ENCODE measurements around the gene ROBO1.

Gene ROBO1

DNA sequence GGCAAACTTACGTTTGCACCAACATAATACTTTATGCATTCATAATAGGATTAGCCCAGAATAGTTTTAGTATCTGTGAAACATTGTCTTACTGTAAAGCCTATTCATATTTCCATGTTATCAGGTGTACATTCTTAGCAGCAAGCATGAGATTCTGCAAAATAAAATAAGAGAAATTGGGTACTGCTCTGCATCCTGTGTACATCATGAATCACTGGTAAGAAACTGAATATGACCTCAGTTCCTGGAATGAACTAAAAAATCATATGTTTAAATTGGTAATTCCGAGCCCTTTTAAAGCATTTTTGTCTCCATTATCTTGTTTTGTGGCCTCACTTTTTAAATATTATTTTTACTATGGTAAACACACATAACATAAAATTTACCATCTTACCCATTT lies 605.1 kb downstream of the ROBO1 start:
- DNase-seq (ENCODE audit: low read depth), result no peak

GRCh38 chr3:79161941-79162340 lies 605.9 kb downstream of the ROBO1 start:
- DNase-seq (ENCODE audit: low read depth), result no peak

- DNase-seq (ENCODE audit: low read depth), result no peak
Observed at GRCh38 chr3:79160421-79160820, 607.4 kb downstream of the ROBO1 start.

DNA sequence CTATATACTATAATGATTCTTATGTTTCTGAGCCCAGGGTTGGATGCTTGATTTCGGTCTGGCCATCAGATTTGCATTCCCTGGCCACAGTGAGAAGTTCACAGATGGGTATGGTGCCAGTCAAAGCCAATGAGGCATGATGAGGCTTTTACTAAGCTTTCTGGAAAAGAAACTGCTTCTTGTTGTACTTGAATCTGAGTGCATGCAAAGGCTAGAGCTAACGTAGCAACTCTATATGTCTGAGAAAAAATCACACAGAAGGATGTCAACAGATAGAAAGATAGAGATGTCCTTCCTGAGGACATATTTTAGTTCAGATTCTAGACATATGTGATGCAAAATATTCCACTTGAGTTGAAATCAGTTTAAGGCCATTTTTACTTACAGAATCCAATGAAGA lies 608.1 kb downstream of the ROBO1 start:
- DNase-seq (ENCODE audit: low read depth), result no peak

GRCh38 chr3:79157191-79157590 lies 610.6 kb downstream of the ROBO1 start:
- DNase-seq (ENCODE audit: low read depth), result no peak

GRCh38 chr3:79154865-79155264 lies 612.9 kb downstream of the ROBO1 start:
- DNase-seq (ENCODE audit: low read depth), result no peak

GRCh38 chr3:79148786-79149185 lies 619.0 kb downstream of the ROBO1 start:
- no peak for DNase-seq (ENCODE audit: low read depth)

DNA sequence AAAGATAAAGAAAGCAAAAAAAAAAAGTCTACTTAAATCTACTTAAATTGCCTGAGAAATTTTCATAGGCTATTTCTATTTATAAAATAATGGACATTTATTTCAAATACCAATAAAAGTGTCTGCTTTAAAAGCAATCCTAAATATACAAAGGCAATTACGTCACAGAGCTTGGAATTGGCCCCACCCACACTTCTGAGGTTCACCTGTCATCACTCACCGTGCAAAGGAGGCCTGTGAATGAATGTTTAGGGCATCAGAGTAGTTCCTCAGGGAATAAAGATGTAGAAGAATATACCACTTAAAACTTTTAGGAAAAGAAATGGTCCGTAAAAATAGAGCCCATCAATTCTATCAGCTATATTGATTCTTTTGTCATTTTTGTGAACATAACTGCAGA lies 621.8 kb downstream of the ROBO1 start:
- no peak for DNase-seq (ENCODE audit: low read depth)

GRCh38 chr3:79140708-79141107 lies 627.1 kb downstream of the ROBO1 start:
- no peak for DNase-seq (ENCODE audit: low read depth)

GRCh38 chr3:79139395-79140068 lies 628.3 kb downstream of the ROBO1 start:
- no peak for DNase-seq (ENCODE audit: low read depth)

DNA sequence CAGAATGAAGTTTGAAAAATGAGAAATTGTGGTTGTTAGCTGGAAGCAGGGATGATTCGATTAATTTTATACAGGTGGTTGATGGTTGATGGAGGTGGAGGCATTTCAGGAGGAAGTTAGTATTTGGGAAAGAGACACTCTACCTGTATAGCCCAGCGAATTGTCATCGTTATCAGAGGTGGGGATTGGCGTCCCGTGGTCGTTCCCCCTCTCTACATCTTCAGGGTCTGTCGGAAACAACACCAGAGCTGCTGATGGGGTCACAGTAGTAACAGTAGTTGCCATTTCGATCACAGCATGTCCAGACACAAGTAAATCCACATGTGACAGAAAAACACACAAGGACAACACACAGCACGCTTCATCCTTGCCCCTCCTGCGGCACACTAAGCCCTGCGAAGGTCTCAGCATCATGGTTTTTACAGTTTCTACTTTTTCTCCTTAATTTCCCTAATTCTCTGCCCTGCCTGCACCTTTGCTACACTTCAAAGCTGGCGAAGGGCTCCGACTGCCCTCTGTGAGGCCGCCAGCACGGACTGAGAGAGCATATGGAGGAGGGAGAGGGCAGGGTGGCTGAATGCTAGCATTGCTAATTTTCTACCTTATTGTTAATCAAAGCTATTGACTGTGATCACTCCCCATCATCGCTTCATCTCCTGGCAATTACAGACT lies 642.3 kb downstream of the ROBO1 start:
- DNase-seq (ENCODE audit: low read depth), result no peak

- DNase-seq (ENCODE audit: low read depth), result no peak
Observed at GRCh38 chr3:79115458-79115857, 652.3 kb downstream of the ROBO1 start.

- no peak for DNase-seq (ENCODE audit: low read depth)
Observed at GRCh38 chr3:79113876-79114275, 653.9 kb downstream of the ROBO1 start.

GRCh38 chr3:79111375-79112052 lies 656.3 kb downstream of the ROBO1 start:
- DNase-seq (ENCODE audit: low read depth), result no peak

GRCh38 chr3:79109754-79110153 lies 658.0 kb downstream of the ROBO1 start:
- DNase-seq (ENCODE audit: low read depth), result no peak

DNA sequence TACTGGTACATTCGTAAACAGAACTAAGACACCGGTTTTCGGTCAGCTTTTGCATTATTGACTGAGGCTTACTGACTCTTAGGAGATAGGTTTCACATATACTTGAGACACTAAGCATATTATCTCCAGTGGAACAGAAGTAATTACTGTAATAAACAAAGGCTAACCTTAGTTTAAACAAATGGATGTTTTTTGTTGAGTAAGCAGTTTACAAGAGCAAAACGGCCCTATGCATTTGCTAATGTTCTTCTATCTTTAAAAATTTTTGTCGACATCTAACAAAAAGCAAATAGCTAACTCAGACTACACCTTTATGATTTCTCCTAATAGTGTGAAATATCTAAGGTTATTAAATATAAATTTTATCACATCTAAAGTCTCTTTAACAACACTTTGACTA lies 664.5 kb downstream of the ROBO1 start:
- no peak for DNase-seq (ENCODE audit: low read depth)

DNA sequence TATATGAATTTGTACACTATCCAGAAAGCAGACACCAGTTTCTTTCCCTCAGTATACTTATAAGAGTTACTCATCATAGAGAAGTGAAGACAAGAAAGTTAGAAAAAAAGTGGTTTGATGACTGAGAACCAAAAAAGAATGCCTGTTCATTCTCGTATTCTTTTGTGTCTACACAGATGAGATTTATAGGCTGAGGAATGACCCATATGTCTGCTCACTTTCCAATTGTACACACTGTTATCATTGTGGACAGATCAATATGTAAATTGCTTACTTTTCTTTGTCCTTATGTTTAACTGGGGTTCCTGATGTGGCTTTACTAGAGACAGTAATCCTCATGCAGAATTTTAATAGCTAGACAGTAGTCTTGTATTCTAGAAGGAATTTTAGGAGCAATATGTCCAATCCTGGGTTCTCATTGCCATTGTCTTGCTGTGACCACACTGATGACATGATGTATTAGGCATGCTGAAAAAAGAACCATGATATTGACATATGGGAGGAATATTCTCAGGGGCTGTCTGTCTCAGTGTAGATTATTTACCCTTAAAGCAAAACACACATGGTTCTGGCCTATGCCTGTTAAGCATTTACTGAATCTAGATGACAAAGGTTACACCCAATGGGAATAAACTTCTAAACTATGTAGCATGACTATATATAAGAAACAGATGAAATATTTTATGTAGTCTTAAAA lies 669.7 kb downstream of the ROBO1 start:
- no peak for DNase-seq (ENCODE audit: low read depth)

DNA sequence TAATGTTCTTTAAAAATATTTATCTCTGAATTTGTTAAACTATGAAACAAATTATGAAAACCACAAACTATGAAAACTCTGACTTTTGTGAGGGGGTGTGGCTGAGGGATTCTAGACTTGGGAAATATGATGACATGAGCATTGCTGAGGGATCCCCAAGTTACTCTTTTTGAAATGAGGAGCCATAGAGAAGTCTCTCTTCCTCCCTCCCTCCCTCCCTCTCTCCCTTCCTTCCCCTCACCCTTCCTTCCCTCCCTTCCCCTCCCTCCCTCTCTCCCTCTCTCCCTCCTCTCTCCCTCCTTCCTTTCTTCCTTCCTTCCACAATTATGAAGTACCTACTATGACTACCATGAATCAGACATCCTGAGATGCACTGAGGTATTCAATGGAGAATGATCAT lies 673.1 kb downstream of the ROBO1 start:
- DNase-seq (ENCODE audit: low read depth), result no peak

- no peak for DNase-seq (ENCODE audit: low read depth)
Observed at GRCh38 chr3:79086514-79086913, 681.3 kb downstream of the ROBO1 start.

- no peak for DNase-seq (ENCODE audit: low read depth)
Observed at GRCh38 chr3:79085171-79085570, 682.6 kb downstream of the ROBO1 start.

DNA sequence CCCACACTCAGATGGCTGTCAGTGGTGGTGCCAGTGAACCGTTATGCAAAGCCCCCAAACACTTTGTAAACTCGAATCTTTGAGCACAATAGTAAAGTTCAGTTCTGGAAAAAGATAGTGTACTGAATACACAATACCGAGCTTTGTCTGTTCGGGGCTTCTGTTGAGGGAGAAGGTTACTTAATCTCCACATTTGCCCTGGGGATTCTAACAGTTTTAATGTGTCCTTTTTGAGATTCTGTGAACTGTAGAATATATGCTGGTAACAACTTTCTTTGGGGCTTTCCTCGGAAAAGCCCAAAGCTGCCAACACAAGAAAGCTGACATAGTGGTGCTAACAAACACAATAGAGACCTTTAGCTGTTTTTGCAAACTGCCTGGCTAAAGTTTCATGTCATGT lies 686.5 kb downstream of the ROBO1 start:
- no peak for DNase-seq (ENCODE audit: low read depth)

DNA sequence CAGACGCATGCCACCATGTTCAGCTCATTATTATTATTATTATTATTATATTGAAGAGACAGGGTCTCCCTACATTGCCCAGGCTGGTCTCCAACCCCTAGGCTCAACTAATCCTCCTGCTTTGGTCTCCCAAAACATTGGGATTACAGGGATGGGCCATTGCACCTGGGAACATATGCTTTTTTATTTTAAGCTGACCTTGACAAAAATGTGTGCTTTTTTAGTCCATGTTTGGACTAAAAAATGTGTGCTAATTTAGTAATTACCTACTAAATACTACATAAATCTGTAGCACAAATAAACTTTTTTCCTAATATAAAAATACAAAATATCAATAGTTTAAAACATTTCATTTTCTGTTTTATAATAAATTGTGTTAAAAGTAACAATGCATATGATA lies 693.2 kb downstream of the ROBO1 start:
- DNase-seq (ENCODE audit: low read depth), result no peak

- DNase-seq (ENCODE audit: low read depth), result no peak
Observed at GRCh38 chr3:79067734-79068133, 700.1 kb downstream of the ROBO1 start.
